DOHH2 (cell line): ENCODE results near the gene TTK.

Source experiments
- CTCF ChIP-seq: fragments of 200-600 bp; sonication (generic); IDR thresholded peaks from one replicate; pipeline ENCODE4 v1.5.1; 2014; ENCODE audit warnings: antibody characterized with exemption, mild to moderate bottlenecking, low read depth, low read length; ENCODE audit not compliant: poor library complexity, severe bottlenecking
- EZH2phosphoT487 ChIP-seq: fragments of 200-600 bp; sonication (generic); IDR thresholded peaks from 2 replicates; pipeline ENCODE4 v1.6.1; 2017; ENCODE audit warnings: borderline replicate concordance, mild to moderate bottlenecking, antibody characterized with exemption, low read length, moderate library complexity, mixed read lengths

GRCh38 chr6:80009531-80009930 is 5.1 kb downstream of the TTK start:
- TF ChIP-seq CTCF, result no peak
- TF ChIP-seq EZH2phosphoT487, result no peak
